GM23248 (cell line): ENCODE results near the gene BNIP5.

Experiments
- EZH2 ChIP-seq: fragments of 200-600 bp; sonication (generic); IDR thresholded peaks from 2 replicates; pipeline ENCODE4 v1.6.1; 2018; ENCODE audit warnings: antibody characterized with exemption, mild to moderate bottlenecking; ENCODE audit not compliant: insufficient read depth, poor library complexity, severe bottlenecking
- EZH2phosphoT487 ChIP-seq: fragments of 200-600 bp; sonication (generic); IDR thresholded peaks from 2 replicates; pipeline ENCODE4 v1.6.1; 2018; ENCODE audit warnings: antibody characterized with exemption, moderate library complexity, mild to moderate bottlenecking, low read depth; ENCODE audit not compliant: insufficient read depth

DNA sequence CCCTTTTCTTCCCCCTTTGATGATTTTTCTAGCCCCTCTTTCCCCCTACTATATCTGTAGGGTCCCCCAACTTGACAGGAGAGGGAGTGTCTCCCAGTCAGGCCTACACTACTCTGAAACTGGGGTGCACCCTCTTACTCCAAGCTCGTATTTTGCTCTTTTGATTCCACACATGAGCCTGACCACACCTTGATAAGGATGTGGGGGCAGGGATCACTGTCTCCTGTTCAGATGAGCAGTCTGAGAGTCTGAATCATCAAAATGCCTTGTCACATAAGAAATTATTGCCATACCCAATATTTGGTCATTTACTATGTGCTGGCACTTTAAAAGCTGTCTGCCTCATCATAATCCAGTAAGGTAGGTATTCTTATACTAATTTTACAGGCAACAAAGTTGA is 50.9 kb downstream of the BNIP5 start:
- TF ChIP-seq EZH2 (no peak), EZH2phosphoT487 (no peak)
